CD4-positive, alpha-beta T cell treated with Interleukin-12 subunit alpha and Interleukin-12 subunit beta, for 1 hour (primary cell): Measurements from ENCODE around the gene PRKRIP1.
"Not testable (repeated sequence)": the region's sequence is repeated elsewhere in the genome, so short reads cannot be mapped to it uniquely, and the experiment has no call there.

Experiments used
- DNase-seq: peaks from one replicate; pipeline ENCODE4 v3.0.0-alpha.2; 2020

Gene PRKRIP1

DNA sequence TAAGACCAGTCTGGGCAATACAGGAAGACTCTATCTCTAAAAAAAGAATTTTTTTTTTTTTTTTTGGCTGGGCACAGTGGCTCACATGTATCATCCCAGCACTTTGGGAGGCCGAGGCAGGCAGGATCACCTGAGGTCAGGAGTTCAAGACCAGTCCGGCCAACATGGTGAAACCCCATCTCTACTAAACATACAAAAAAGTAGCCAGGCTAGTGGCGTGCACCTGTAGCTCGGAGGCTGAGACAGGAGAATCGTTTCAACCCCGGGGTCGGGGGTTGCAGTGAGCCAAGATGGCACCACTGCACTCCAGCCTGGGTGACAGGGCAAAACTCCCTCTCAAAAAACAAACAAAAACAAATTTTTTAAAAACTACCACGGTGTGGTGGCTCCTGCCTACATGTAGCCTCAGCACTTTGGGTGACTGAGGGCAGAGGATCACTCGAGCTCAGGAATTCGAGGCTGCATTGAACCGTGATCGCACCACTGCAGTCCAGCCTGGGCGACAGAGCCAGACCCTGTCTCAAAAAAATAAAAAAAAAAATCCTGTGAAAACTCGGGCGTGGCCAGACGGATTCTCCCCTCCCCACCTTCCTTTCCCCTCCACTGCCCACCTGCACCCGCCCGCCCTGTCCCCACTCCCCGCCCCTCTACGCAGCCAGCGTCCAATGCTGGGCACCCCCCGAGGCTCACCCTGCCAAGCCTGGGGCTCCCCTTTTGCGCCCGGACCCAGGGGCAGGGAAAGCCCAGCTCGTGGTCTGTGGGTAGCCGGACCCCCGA, 36.5 kb downstream of the PRKRIP1 start:
- no peak for DNase-seq

DNA sequence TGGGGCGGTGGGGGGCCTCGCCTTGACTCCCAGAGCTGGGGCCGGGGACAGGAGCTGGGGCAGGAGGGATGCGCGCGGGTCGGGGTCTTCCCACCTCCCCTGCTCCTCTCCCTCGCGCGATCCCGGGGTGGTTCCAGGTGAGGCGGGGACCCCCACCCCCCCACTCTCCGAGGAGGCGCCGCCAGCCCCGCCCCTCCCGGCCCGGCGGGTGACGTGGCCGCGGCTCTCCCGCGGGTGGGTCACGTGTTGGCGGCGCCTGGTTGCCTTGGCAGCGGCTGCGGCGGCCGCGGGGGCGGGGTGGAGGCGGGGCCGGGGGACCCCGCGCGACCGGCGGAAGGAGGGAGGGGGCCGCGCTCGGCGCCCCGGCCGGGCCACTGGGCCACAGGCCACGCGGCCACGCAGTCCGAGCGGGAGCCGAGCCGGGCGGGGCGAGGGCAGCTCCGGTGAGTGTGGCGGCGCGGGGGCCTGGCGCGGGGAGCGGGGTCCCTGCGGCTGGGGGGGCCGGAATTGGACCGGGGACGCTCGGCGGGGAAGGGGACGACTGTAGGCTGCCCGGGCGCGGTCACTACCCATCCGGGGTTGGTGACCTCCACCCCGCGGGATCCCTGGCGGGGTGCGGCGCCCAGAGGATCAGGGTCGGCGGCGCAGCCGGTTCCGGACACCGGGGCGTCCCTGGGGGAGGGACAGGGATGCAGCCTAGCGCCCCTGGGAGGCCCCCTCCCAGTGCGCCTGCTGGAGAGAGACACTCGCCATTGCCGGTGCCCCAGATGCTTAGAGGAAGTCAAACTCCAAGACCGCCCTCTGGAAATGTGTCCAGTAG, 37.3 kb downstream of the PRKRIP1 start, which contains the start of gene ORAI2:
Gene ORAI2 (plus strand): TSS at position 357 of the 820 bp plus-strand sequence. CDS start 5,382 bp downstream, outside the sequence.
- peak; percentile 91 for DNase-seq

DNA sequence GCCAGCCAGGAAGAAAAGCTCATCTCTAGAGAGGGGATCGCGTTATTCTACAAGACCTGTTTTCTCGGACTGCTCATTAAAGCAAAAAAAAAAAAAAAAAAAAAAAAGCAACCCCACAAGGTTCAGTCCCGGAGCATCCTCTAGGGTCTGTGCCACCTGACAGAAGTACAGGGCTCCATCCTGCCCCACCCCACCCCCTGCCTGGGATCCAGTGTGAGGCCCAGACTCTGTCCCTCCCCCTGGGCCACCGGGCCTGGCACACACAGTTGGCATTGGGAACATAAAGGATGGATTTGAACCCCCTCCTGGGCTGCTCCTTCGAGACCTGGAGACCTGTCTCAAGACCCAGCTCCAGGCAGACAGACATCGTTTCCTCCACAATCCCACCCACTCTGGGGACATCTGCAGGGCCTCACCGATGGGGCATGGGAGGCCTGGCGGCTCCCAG, 37.9 kb downstream of the PRKRIP1 start:
- no peak for DNase-seq

DNA sequence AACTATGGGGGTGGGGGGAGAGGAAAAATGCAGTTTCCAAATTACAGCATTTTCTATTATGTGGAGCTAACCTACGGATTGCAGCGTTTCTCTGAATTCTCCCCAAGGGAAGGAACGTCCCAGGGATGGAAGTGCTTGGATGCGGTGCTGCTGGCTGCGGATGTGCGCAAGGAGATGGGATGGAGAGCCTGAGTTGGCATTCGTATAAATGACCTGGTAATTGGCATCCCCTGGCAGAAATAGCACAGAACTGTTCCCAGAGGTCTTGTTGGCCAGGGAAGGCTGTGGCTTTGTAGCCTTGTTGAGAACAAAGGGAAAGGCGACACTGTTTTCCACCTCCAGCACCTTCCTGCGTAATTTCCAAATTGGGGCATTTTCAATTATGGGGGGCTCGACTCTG, 40.0 kb downstream of the PRKRIP1 start:
- DNase-seq: no peak

DNA sequence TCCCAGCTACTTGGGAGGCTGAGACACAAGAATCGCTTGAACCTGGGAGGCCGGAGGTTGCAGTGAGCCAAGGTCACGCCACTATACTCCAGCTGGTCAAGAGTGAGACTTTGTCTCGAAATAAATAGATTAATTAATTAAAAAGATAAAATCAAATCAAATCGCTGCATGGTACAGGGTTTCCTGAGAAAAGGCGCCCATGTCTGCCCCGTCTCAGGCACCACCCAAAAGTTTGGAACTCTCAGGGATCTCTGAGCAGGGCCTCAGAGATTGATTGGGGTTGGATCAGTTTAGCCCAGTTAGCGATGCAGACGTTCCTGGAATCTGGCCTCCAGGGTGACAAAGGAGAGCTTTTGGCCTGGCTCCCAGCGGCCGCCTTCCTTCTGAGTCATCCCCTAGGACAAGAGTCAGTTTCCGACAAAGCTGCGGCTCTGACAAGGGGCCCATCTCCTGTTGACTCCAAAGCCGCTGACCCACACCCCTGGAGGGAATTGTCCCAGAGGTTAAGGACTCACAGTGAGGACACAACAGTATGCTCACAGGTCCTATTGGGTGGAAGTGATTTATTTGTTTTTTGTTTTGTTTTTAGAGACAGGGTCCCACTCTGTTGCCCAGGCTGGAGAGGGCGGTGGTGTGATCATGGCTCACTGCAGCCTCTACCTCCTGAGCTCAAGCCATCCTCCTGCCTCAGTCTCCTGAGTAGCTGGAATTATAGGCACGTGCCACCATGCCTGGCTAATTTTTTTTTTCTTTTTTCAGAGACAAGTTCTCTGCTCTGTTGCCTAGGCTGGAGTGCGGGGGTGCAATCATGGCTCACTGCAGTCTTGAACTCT, 44.0 kb downstream of the PRKRIP1 start:
- DNase-seq: no peak

DNA sequence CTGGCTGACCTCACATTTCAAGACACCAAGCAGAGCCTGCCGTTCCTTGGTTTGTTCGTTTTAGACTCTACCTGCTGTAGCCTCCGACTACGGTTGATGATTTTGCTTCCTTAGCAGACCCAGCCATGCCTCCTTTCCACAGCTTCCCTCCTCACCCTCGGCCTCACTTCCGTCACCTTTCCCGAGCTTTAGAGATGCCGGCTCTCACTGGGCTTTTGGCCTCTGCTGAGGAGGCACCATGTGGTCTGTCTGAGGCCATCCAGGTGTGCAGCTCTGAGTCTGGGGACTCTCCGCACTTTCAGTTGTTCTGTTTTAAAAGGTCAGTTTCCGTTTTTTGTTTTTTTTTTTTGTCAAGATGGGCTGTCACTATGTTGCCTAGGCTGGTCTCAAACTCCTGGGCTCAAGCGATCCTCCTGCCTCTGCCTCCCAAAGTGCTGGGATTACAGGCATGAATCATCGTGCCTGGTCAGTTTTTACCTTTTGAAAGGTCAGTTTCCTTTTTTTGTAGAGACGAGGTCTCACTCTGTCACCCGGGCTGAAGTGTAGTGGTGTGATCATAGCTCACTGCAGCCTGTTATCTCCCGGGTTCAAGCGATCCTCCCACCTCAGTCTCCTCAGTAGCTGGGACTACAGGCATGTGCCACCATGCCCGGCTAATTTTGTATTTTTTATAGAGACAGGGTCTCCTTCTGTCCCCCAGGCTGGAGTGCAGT, 49.0 kb downstream of the PRKRIP1 start:
- DNase-seq: no peak

- DNase-seq: no peak
Measured at GRCh38 chr7:102445674-102446071, 49.5 kb downstream of the PRKRIP1 start.

DNA sequence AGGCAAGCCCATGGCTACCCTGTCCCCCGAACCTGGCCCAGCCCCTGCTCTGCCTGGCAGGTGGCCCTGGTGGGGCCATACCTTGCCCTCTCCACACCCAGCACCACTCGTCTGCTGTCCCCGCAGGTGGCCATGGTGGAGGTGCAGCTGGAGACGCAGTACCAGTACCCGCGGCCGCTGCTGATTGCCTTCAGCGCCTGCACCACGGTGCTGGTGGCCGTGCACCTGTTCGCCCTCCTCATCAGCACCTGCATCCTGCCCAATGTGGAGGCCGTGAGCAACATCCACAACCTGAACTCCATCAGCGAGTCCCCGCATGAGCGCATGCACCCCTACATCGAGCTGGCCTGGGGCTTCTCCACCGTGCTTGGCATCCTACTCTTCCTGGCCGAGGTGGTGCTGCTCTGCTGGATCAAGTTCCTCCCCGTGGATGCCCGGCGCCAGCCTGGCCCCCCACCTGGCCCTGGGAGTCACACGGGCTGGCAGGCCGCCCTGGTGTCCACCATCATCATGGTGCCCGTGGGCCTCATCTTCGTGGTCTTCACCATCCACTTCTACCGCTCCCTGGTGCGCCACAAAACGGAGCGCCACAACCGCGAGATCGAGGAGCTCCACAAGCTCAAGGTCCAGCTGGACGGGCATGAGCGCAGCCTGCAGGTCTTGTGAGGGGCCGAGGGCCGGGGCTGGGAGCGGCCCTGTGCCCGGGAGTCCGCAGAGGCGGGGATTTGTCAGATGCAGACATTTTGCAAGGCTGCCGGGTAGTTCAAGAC, 50.4 kb downstream of the PRKRIP1 start:
- no peak for DNase-seq

- DNase-seq: no peak
Measured at GRCh38 chr7:102447311-102447710, 51.1 kb downstream of the PRKRIP1 start.

GRCh38 chr7:102449136-102449535, 53.0 kb downstream of the PRKRIP1 start:
- no peak for DNase-seq

DNA sequence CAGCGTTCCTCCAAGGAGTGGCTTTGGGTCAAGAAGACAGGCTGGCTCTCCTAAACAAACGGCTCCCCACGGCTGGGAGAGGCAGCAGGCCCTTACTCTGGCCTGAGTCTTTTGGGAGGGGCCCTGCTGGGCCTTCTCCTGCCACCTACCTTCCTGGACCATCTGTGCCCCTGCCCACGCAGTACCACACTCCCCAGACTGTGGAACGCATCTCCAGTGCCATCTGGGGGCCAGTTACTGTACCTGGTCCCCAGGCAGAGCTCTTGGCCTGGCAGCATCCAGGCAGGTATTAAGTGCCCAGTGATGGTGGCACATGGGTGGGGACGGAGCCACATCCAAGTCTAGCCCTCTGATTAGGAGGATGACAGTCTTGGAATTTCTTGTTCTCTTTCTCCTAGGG, 54.1 kb downstream of the PRKRIP1 start:
- peak; percentile 65 for DNase-seq

DNA sequence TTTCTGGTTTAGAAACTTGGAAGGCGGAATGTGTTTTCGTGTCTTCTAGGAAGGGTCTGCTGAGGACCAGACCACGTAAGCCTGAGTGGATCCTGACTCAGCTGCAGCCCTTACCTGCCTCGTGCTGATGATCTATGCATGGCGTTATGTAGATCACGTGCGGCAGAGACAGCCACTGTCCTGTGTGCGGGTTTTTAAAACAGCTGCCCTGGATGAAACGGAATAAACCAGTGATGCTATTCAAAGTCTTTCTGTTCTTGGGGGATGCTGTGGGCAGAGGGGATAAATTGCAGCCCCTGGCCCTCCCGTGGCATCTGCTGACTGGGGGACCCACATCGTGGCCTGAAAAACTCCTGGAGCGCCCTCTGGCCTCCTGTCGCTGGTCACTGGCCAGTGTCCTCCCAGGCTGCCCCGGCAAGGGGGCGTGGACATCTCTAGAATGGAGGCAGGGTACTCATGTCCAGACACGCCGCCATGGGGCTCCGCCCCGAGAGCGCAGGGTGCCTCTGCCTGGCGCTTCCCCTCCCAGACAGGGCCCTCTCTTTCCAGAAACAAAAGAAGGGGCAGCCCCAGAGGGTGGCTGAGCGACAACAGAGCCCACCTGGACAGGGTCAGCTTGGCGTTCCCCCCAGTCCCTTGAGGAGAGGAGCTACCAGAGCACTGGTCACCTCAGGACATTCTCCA, 55.4 kb downstream of the PRKRIP1 start:
- no peak for DNase-seq

- DNase-seq: no peak
Measured at GRCh38 chr7:102452451-102452850, 56.3 kb downstream of the PRKRIP1 start.

DNA sequence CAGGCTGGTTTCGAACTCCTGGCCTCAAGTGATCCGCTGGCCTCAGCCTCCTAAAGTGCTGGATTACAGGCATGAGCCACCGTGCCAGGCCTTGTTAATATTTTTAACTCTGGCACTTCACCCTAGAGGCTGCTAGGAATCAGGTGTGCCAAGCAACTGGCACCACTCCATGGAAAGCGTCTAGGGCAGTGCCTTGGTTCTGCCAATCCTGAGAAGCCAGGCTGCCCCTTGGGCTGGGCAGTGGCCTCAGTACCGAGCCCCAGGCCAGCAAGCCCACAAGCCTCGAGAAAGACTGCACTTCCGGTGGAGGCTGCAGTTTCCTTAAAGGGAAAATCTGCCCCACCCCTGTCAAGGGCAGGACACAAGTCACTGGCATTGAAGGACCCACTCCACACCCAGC, 57.2 kb downstream of the PRKRIP1 start:
- DNase-seq: no peak

- DNase-seq: no peak
Measured at GRCh38 chr7:102454468-102454867, 58.3 kb downstream of the PRKRIP1 start.

- not testable (repeated sequence) for DNase-seq
Measured at GRCh38 chr7:102454932-102455331, 58.8 kb downstream of the PRKRIP1 start.

DNA sequence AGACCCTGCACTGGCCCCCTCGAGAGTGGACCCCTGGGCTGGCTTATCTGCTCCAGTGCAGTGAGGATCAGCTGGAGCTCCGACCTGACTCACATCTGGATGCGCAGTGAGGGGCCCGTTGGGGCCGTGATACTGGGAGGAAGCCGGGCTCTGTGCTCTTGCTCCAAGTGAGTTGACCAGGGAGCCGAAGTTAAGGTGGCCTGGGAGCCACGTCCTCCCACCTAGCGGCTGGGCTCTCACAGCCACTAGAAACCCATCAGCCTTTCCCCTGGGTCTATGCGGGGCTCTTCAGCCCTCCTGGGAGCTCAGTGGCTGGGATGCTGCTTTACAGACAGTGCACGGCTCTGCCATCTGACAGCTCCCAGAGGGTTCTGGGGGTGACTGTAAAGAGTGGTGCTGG, 59.4 kb downstream of the PRKRIP1 start:
- no peak for DNase-seq

GRCh38 chr7:102456327-102456726, 60.2 kb downstream of the PRKRIP1 start:
- no peak for DNase-seq

GRCh38 chr7:102457352-102457924, 61.3 kb downstream of the PRKRIP1 start:
- DNase-seq: no peak

DNA sequence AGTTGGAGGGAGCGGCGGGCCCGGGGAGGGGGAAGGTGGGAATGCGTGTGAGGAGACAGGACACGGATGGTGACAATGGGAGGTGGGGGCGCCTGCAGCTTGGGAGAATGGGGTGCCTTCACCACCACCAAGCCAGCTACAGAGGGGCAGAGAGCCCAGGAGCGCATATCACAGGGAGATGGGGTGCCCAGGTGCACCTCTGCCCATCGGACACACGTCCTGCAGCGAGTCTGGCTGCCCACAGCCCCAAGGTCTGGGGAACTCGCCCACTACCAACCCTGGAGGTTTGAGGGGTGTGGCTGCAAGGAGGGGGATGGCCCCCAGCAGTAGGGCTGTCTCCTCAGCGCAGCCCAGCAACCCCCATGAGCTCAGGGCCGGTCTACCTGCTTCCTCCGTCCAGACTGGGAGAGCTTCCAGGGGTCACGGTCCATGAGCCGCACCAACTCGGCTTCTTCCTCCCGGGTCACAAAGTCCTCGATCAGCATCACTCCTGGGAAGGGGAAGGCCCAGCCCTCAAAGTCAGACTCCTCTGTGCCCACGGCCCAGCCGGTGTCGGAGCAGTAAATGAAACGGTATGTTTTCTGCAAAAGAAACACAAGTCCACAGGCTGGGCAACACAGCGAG, 63.2 kb downstream of the PRKRIP1 start:
- DNase-seq: no peak
